Measurements from ENCODE around the gene FAM24A. TPM values are rescaled to one million over a fixed set of nuclear protein-coding genes. Genes with fewer than 3 reads are reported as not detected.
A peak's percentile ranks its signal among the peaks of the same experiment; 100 is the strongest.

Gene FAM24A
- total and polyA plus RNA-seq, 8 donors, result not detected

DNA sequence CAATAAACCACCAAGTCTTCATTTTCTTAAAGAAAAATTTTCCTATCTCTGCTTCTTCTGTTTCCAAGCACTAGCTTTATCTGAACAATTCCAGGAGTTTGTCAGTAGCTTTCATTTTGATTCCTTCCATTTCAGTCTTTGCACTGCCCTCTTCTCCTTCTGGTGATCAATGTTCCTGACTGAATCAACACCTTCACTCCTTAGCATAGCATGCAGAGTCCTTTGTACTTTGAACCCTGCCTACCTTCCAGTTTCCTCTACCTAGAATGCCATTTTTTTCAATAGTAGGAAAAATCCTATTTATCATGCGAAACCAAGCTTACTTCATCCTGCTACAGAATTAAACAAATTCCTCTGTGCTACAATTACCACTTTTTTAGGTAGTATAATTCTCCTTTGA lies 45.5 kb downstream of the FAM24A start:
- TF ChIP-seq EP300 (IDR thresholded peaks at IDR 0.05) (no peak), POLR2AphosphoS5 (IDR thresholded peaks at IDR 0.05) (no peak), POLR2A (IDR thresholded peaks at IDR 0.05) (no peak)
- TF ChIP-seq, protein P1, sequence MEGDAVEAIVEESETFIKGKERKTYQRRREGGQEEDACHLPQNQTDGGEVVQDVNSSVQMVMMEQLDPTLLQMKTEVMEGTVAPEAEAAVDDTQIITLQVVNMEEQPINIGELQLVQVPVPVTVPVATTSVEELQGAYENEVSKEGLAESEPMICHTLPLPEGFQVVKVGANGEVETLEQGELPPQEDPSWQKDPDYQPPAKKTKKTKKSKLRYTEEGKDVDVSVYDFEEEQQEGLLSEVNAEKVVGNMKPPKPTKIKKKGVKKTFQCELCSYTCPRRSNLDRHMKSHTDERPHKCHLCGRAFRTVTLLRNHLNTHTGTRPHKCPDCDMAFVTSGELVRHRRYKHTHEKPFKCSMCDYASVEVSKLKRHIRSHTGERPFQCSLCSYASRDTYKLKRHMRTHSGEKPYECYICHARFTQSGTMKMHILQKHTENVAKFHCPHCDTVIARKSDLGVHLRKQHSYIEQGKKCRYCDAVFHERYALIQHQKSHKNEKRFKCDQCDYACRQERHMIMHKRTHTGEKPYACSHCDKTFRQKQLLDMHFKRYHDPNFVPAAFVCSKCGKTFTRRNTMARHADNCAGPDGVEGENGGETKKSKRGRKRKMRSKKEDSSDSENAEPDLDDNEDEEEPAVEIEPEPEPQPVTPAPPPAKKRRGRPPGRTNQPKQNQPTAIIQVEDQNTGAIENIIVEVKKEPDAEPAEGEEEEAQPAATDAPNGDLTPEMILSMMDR (IDR thresholded peaks at IDR 0.05), result no peak
- H3K4me1 ChIP-seq, result peaks cover 13 to 35% (median 26%) of the 10 kb centered on the region in 4 donors
- 82 to 94% (median 86%) methylated on average over 1 of the region's 1 CpG for WGBS, 5 donors
- H3K27ac ChIP-seq, result no peak overlapping the region
- intact Hi-C loops (cut with DNase I; ENCODE audit: low total_unique reads), result no loop called here
- DNase-seq, result peak in 1 of 2 donors; percentile 9
- H3K4me3 ChIP-seq, result no peak overlapping the region
- H3K36me3 ChIP-seq, result no peaks in the 10 kb centered on the region
- peaks cover 0 to 5% (median 0%) of the 10 kb centered on the region in 4 donors for H3K9me3 ChIP-seq
- H3K27me3 ChIP-seq, result no peaks in the 10 kb centered on the region

- intact Hi-C loops (cut with DNase I; ENCODE audit: low total_unique reads), result no loop called here
- H3K9me3 ChIP-seq, result peaks cover 0 to 5% (median 0%) of the 10 kb centered on the region in 4 donors
- no peaks in the 10 kb centered on the region for H3K27me3 ChIP-seq
- TF ChIP-seq POLR2AphosphoS5 (IDR thresholded peaks at IDR 0.05) (no peak), EP300 (IDR thresholded peaks at IDR 0.05) (no peak), POLR2A (IDR thresholded peaks at IDR 0.05) (no peak)
- TF ChIP-seq, protein P1 (IDR thresholded peaks at IDR 0.05), result no peak
- peak in 1 of 2 donors; percentile 5 for DNase-seq
- no peak overlapping the region for H3K27ac ChIP-seq
- peaks cover 13 to 22% (median 19%) of the 10 kb centered on the region in 4 donors for H3K4me1 ChIP-seq
- no peaks in the 10 kb centered on the region for H3K36me3 ChIP-seq
- H3K4me3 ChIP-seq, result no peak overlapping the region
- WGBS, 5 donors, result 71 to 81% (median 76%) methylated on average over 5 of the region's 5 CpGs
These were observed 47.1 kb downstream of the FAM24A start for GRCh38 chr10:122957474-122957873.

DNA sequence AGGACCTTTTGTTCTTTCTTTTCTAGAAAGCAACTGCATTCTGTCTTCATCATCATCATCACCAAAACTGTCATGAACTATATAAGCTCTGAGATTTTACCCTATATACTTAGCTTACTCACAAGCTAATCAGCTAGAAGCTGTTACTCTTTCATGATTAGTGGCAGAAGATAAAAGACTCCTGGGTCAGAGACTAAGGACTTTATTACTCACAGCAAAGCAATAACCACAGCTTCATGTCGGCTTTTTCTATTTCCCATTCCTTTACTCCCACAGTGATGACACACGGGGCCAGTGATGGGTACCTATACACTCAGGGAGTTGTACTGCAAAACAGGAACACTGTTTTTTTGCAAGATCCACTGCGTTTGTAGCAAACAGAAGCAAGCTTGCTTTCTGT lies 52.0 kb downstream of the FAM24A start:
- no peak overlapping the region for H3K27ac ChIP-seq
- WGBS, 5 donors, result 66 to 82% (median 76%) methylated on average over 3 of the region's 3 CpGs
- intact Hi-C loops (cut with DNase I; ENCODE audit: low total_unique reads), result no loop called here
- H3K4me3 ChIP-seq, result no peak overlapping the region
- no peak for DNase-seq
- TF ChIP-seq POLR2A (IDR thresholded peaks at IDR 0.05), result no peak
- TF ChIP-seq EP300 (IDR thresholded peaks at IDR 0.05), result no peak
- no peak for TF ChIP-seq POLR2AphosphoS5 (IDR thresholded peaks at IDR 0.05)
- TF ChIP-seq, protein P1 (IDR thresholded peaks at IDR 0.05), result no peak
- H3K27me3 ChIP-seq, result no peaks in the 10 kb centered on the region
- no peaks in the 10 kb centered on the region for H3K36me3 ChIP-seq
- H3K4me1 ChIP-seq, result no peaks in the 10 kb centered on the region
- peaks cover 0 to 41% (median 13%) of the 10 kb centered on the region in 4 donors for H3K9me3 ChIP-seq

Other genes starting within 250 kb of the FAM24A start
- not detected for gene C10orf120, start 210.8 kb upstream of the FAM24A start, total RNA-seq
- gene C10orf120, start 210.8 kb upstream of the FAM24A start, polyA plus RNA-seq, result not detected
- under 1 TPM in 3 of 5 donors, not detected in 2; 0.55 to 0.58 (median 0.58) TPM for gene CUZD1, start 64.8 kb upstream of the FAM24A start, total RNA-seq
- 10 to 100 TPM in 1 of 3 donors, 1 to 10 TPM in 1, under 1 TPM in 1; 0.44 to 14.1 (median 1.1) TPM for gene CUZD1, start 64.8 kb upstream of the FAM24A start, polyA plus RNA-seq
- gene FAM24B, start 31.0 kb upstream of the FAM24A start, total RNA-seq, result 1 to 10 TPM in 3 of 5 donors, not detected in 2; 2.0 to 4.5 (median 2.0) TPM
- gene FAM24B, start 31.0 kb upstream of the FAM24A start, polyA plus RNA-seq, result 1 to 10 TPM; 3.1 to 4.3 (median 3.7) TPM
- 10 to 100 TPM in 1 of 5 donors, 1 to 10 TPM in 4; 1.7 to 17.1 (median 5.9) TPM for gene C10orf88, start 43.6 kb downstream of the FAM24A start, total RNA-seq
- 1 to 10 TPM; 3.1 to 4.0 (median 3.2) TPM for gene C10orf88, start 43.6 kb downstream of the FAM24A start, polyA plus RNA-seq
- 10 to 100 TPM in 1 of 5 donors, 1 to 10 TPM in 2, not detected in 2; 1.2 to 11.6 (median 5.0) TPM for gene PSTK, start 69.8 kb downstream of the FAM24A start, total RNA-seq
- 1 to 10 TPM; 3.5 to 4.4 (median 3.8) TPM for gene PSTK, start 69.8 kb downstream of the FAM24A start, polyA plus RNA-seq
- gene IKZF5, start 98.2 kb downstream of the FAM24A start, total RNA-seq, result 10 to 100 TPM in 2 of 5 donors, 1 to 10 TPM in 3; 3.5 to 18.5 (median 9.8) TPM
- gene IKZF5, start 98.2 kb downstream of the FAM24A start, polyA plus RNA-seq, result 1 to 10 TPM; 5.4 to 8.4 (median 5.5) TPM
- gene ACADSB, start 98.4 kb downstream of the FAM24A start, total RNA-seq, result 10 to 100 TPM in 4 of 5 donors, 1 to 10 TPM in 1; 3.8 to 19.1 (median 12.9) TPM
- 10 to 100 TPM in 1 of 3 donors, 1 to 10 TPM in 2; 8.2 to 10.7 (median 8.8) TPM for gene ACADSB, start 98.4 kb downstream of the FAM24A start, polyA plus RNA-seq
- gene HMX3, start 225.4 kb downstream of the FAM24A start, total RNA-seq, result under 1 TPM in 1 of 5 donors, not detected in 4; 0.37 TPM
- not detected for gene HMX3, start 225.4 kb downstream of the FAM24A start, polyA plus RNA-seq
- gene HMX2, start 237.5 kb downstream of the FAM24A start, total RNA-seq, result not detected
- gene HMX2, start 237.5 kb downstream of the FAM24A start, polyA plus RNA-seq, result not detected
- gene BUB3, start 243.8 kb downstream of the FAM24A start, total RNA-seq, result 100 to 1,000 TPM in 3 of 5 donors, 10 to 100 TPM in 2; 51.3 to 160 (median 117) TPM
- 10 to 100 TPM; 33.4 to 45.4 (median 36.4) TPM for gene BUB3, start 243.8 kb downstream of the FAM24A start, polyA plus RNA-seq

Data from stomach (tissue), 9 donors.